Fibroblast of lung (primary cell): Measurements from ENCODE around the gene VPS13D.

Experiments used
- EZH2 ChIP-seq: IDR thresholded peaks from 2 replicates; pipeline ENCODE4 v1.5.1; 2012; ENCODE audit warnings: low read length, control low read depth, mild to moderate bottlenecking; ENCODE audit errors: missing control alignments
- TF ChIP-seq, protein P1 (sequence below), 2 donors: IDR thresholded peaks in 1 of 2; conservative IDR thresholded peaks in 1 of 2; 1 replicate in 1 of 2; 2 replicates in 1 of 2; pipeline ENCODE4 v1.5.1; 2011 to 2012; ENCODE audit warnings: low read length in 2 of 2, control low read depth in 1 of 2, inconsistent platforms in 1 of 2, low read depth in 1 of 2, mild to moderate bottlenecking in 1 of 2

DNA sequence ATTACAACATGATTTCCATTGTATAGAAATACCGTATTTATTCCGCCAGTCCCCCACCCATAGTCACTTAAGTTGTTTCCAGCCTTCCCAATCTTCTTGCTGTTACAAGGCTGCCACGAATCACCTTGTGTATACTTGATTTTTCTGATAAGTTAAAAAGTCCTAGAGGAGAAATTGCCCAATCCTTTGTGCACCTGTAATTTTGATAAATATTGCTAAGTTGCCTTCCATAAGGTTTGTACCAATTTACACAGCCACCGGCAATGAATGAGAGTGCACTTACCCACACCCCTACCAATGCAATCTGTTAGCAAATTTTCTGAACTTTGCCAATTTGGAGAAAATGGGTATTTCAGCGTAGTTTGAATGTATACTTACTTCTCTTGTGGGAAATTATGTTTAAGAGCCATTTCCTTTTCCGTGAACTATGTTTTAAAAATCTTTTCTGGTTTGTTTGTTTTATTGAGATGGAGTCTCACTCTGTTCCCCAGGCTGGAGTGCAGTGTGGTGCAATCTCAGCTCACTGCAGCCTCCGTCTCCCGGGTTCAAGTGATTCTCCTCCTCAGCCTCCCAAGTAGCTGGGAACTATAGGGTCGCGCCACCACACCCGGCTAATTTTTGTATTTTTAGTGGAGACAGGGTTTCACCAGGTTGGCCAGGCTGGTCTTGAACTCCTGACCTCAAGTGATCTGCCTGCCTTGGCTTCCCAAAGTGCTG lies 300.8 kb downstream of the VPS13D start:
- TF ChIP-seq, protein P1, sequence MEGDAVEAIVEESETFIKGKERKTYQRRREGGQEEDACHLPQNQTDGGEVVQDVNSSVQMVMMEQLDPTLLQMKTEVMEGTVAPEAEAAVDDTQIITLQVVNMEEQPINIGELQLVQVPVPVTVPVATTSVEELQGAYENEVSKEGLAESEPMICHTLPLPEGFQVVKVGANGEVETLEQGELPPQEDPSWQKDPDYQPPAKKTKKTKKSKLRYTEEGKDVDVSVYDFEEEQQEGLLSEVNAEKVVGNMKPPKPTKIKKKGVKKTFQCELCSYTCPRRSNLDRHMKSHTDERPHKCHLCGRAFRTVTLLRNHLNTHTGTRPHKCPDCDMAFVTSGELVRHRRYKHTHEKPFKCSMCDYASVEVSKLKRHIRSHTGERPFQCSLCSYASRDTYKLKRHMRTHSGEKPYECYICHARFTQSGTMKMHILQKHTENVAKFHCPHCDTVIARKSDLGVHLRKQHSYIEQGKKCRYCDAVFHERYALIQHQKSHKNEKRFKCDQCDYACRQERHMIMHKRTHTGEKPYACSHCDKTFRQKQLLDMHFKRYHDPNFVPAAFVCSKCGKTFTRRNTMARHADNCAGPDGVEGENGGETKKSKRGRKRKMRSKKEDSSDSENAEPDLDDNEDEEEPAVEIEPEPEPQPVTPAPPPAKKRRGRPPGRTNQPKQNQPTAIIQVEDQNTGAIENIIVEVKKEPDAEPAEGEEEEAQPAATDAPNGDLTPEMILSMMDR (conservative IDR thresholded peaks at IDR 0.05 in 1 of 2, IDR thresholded peaks at IDR 0.05 in 1 of 2; ENCODE audit: low read depth in 1 of 2, low read length in 2 of 2), result no peak
- TF ChIP-seq EZH2, result no peak
